ENCODE data around the gene BLTP2.

DNA sequence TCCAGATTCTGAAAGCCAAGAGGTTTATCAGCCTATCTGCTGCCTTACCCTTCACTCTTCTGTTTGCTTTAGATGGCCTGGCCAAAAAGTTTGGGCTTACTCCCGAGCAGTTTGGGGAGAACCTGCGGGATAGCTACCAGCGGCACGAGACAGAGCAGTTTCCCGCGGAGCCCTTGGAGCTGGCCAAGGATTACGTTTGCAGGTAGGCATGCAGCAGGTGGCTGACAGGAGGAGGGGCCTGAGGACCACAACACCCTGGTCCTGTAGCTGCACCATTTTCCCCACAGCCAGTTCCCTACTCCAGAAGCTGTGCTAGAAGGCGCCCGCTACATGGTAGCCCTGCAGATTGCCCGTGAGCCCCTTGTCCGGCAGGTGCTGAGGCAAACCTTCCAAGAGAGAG lies 37.7 kb upstream of the BLTP2 start:
- TF ChIP-seq, protein P1, sequence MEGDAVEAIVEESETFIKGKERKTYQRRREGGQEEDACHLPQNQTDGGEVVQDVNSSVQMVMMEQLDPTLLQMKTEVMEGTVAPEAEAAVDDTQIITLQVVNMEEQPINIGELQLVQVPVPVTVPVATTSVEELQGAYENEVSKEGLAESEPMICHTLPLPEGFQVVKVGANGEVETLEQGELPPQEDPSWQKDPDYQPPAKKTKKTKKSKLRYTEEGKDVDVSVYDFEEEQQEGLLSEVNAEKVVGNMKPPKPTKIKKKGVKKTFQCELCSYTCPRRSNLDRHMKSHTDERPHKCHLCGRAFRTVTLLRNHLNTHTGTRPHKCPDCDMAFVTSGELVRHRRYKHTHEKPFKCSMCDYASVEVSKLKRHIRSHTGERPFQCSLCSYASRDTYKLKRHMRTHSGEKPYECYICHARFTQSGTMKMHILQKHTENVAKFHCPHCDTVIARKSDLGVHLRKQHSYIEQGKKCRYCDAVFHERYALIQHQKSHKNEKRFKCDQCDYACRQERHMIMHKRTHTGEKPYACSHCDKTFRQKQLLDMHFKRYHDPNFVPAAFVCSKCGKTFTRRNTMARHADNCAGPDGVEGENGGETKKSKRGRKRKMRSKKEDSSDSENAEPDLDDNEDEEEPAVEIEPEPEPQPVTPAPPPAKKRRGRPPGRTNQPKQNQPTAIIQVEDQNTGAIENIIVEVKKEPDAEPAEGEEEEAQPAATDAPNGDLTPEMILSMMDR (conservative IDR thresholded peaks at IDR 0.05), result no peak
- no peak for TF ChIP-seq ZFX (IDR thresholded peaks at IDR 0.05)
